Measurements from ENCODE around the gene PLEKHG3. TPM values are rescaled to one million over a fixed set of nuclear protein-coding genes. Genes with fewer than 3 reads are reported as not detected.
A peak's percentile ranks its signal among the peaks of the same experiment; 100 is the strongest.

The PLEKHG3 gene
- total RNA-seq, 3 donors from 2014 or later = 18.7 to 31.5 (median 30.3) TPM

DNA sequence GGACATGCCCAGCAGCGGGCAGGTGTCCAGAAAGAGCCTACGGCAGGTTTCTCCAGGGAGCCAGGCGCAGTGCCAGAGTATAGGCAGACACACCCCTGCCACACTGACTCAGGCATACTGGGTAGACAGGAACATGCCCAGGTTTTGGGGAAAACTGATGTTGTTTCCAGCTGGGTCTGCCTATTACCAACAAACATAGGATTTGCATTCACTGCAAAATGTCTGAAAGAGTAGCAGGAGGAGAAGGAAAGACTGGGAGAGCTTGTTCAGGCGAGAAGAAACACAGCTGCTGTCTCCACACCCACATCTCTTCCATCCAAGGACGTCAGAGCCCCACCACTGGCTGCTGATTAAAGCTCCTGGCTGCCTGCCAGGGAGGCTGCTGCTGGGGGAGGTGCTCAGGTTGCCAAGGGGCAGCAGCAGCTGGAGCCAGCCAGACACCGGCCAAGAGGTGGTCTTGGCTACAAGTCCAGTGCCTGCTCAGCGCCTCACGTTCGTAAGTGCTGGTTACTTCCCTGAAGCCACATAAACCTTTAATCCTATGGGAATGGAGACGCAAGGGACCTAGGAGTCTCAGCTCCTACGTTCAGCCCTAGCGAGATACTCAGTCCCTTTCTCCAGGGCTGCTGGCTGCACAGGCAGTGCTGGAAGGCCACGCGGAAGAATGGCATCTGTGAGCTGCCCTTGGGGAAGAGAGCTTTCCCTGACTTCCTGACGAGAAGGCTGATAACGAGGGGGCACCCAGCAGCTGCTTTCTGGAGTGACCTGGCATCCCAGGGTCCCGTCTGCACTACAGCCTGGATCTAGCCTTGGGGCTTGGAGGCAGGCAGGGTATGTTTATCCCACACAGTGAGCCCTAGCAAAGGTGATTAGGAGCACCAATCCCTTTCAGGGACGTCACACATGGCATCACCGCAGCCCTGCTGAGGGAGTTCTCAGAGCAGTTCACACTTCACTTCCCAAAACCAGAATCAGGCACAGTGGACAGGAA is 58.1 kb downstream of the PLEKHG3 start:
- Histone ChIP-seq H3K36me3 (no peaks in the 10 kb centered on the region), H3K27ac (peak overlapping the region; percentile 6 to 42), H3K4me3 (peak overlapping the region in 1 of 3 donors; percentile 39), H3K27me3 (no peaks in the 10 kb centered on the region), H3K4me1 (peaks cover 0 to 17% of the 10 kb centered on the region in 2 donors), H3K9me3 (no peaks in the 10 kb centered on the region)
- intact Hi-C loops (cut with DNase I; ENCODE audit: low total_unique reads) = loop anchor here (1.0 kb wide), 1 partner anchor 45 kb away; no protein-coding TSS in a partner anchor
- DNase-seq (ENCODE audit: low spot score in 2 of 2) = peak in 1 of 2 donors; percentile 43
- TF ChIP-seq POLR2A (IDR thresholded peaks at IDR 0.05) = no peak
- no peak for TF ChIP-seq POLR2AphosphoS5 (IDR thresholded peaks at IDR 0.05)
- TF ChIP-seq, protein P1, sequence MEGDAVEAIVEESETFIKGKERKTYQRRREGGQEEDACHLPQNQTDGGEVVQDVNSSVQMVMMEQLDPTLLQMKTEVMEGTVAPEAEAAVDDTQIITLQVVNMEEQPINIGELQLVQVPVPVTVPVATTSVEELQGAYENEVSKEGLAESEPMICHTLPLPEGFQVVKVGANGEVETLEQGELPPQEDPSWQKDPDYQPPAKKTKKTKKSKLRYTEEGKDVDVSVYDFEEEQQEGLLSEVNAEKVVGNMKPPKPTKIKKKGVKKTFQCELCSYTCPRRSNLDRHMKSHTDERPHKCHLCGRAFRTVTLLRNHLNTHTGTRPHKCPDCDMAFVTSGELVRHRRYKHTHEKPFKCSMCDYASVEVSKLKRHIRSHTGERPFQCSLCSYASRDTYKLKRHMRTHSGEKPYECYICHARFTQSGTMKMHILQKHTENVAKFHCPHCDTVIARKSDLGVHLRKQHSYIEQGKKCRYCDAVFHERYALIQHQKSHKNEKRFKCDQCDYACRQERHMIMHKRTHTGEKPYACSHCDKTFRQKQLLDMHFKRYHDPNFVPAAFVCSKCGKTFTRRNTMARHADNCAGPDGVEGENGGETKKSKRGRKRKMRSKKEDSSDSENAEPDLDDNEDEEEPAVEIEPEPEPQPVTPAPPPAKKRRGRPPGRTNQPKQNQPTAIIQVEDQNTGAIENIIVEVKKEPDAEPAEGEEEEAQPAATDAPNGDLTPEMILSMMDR (IDR thresholded peaks at IDR 0.05) = no peak

DNA sequence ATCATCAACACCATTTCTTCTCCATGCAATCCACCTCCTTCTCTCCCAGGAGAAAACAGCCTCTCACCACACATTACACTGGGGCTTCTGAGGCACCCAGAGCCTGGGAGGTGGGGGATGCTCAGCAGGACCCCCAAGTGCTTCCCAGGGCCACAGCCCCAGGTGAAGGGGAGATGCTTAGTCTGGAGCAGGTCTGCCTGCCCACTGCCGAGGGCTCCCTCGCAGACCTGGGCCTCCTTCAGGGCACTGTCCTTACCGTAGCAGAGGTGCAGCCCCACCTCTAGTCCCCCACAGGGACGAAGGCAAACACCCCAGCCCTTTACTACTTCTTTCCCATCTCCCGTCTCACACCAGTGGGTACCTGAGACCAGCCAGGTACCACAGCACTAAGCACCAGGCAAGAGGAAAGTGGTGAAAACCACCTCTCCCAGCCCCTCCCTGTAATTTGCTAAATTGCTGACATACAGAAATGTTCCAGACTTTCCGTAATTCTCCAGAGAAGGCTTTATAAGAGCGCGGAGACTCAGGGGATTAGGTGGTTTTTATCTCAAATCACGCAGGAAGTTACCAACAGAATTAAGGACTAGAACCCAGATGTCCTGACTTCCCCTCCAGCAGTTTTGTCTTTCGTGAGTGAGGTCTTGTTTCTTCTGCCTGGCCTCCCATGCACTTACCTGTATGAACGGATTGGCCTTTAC is 59.0 kb downstream of the PLEKHG3 start:
- H3K27me3 ChIP-seq = no peaks in the 10 kb centered on the region
- H3K4me3 ChIP-seq = no peak overlapping the region
- H3K9me3 ChIP-seq = no peaks in the 10 kb centered on the region
- no peak for DNase-seq (ENCODE audit: low spot score in 2 of 2)
- intact Hi-C loops (cut with DNase I; ENCODE audit: low total_unique reads) = loop anchor here (1.0 kb wide), 1 partner anchor 46 kb away; no protein-coding TSS in a partner anchor
- H3K4me1 ChIP-seq = peaks cover 0 to 14% of the 10 kb centered on the region in 2 donors
- TF ChIP-seq, protein P1 (IDR thresholded peaks at IDR 0.05) = no peak
- TF ChIP-seq POLR2AphosphoS5 (IDR thresholded peaks at IDR 0.05) (no peak), POLR2A (IDR thresholded peaks at IDR 0.05) (no peak)
- no peak overlapping the region for H3K27ac ChIP-seq
- H3K36me3 ChIP-seq = no peaks in the 10 kb centered on the region

DNA sequence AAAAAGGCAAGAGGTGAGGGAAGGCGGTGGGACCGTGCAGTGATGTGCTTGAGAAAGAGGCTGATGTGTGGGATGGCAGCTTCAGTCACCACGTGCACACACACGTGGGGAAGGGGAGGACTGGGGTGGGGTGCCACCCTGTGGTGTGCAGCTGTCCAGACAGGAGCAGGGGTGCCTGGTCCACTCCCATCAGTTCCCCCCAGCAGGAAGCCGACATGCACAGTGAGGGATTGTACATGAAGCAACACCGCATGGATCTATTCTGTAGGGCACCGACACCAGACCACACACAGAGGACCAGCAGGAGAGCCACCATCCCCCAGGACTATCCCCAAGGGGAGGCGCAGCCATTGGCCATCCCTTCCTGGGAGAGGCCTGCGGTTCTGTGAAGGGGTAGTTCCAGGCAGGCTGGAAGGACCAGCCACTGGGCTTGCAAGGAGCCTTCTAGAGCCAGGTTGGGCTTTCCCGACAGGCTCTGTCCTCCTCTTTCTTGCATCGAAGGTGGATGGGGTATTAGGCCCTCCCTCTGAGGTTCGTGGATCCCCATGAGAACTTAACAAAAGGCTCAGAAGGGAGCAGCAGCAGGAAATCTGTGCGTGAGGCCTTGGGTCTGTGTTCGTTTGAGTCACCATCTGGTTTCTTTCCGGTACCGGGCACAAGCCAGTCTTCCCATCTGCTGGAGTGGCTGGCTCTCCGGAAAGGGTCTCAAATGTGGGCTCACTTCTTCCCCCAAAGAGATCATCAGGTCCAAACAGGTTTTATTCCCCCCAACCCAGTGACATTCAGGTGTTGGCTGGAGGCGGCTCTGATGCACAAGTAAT is 59.8 kb downstream of the PLEKHG3 start:
- H3K27me3 ChIP-seq = no peaks in the 10 kb centered on the region
- H3K4me1 ChIP-seq = peaks cover 0 to 11% of the 10 kb centered on the region in 2 donors
- TF ChIP-seq, protein P1 (IDR thresholded peaks at IDR 0.05) = no peak
- TF ChIP-seq POLR2AphosphoS5 (IDR thresholded peaks at IDR 0.05) = no peak
- no peak for TF ChIP-seq POLR2A (IDR thresholded peaks at IDR 0.05)
- H3K4me3 ChIP-seq = peak overlapping the region in 2 of 3 donors; percentile 14 to 39
- H3K9me3 ChIP-seq = no peaks in the 10 kb centered on the region
- intact Hi-C loops (cut with DNase I; ENCODE audit: low total_unique reads) = loop anchor here (1.0 kb wide), 1 partner anchor 47 kb away; no protein-coding TSS in a partner anchor
- peak overlapping the region in 1 of 2 donors; percentile 20 for H3K27ac ChIP-seq
- DNase-seq (ENCODE audit: low spot score in 2 of 2) = no peak
- no peaks in the 10 kb centered on the region for H3K36me3 ChIP-seq

GRCh38 chr14:64764641-64765520 is 60.7 kb downstream of the PLEKHG3 start:
- Histone ChIP-seq H3K27ac (peak overlapping the region in 1 of 2 donors; percentile 20), H3K4me1 (peaks cover 0 to 11% of the 10 kb centered on the region in 2 donors), H3K27me3 (no peaks in the 10 kb centered on the region), H3K9me3 (no peaks in the 10 kb centered on the region), H3K36me3 (no peaks in the 10 kb centered on the region), H3K4me3 (peak overlapping the region; percentile 14 to 39 (median 30))
- TF ChIP-seq, protein P1 (IDR thresholded peaks at IDR 0.05) = peak; percentile 52 to 81 (median 80)
- TF ChIP-seq POLR2AphosphoS5 (IDR thresholded peaks at IDR 0.05) = no peak
- intact Hi-C loops (cut with DNase I; ENCODE audit: low total_unique reads) = loop anchor here (5.0 kb wide), 2 partner anchors 93 to 127 kb away; no protein-coding TSS in a partner anchor
- peak in 1 of 2 donors; percentile 52 for DNase-seq (ENCODE audit: low spot score in 2 of 2)
